HepG2 (cell line): ENCODE measurements around the gene TUBA4B. TPM values are rescaled to one million over a fixed set of nuclear protein-coding genes. Genes with fewer than 3 reads are reported as not detected.

Source experiments
- ATF7-NPFF ChIP-seq: sonication (generic); formaldehyde crosslinking; IDR thresholded peaks from 2 replicates; pipeline ENCODE4 v1.8.1; 2023; ENCODE audit warnings: mild to moderate bottlenecking, low read depth, missing genetic modification reagents, moderate library complexity
- FLYWCH1 ChIP-seq: sonication (generic); formaldehyde crosslinking; IDR thresholded peaks from 2 replicates; pipeline ENCODE4 v1.8.1; 2023; ENCODE audit warnings: mild to moderate bottlenecking, missing genetic modification reagents
- HNRNPUL1 ChIP-seq: fragments of 200-400 bp; formaldehyde crosslinking; IDR thresholded peaks from 2 replicates; pipeline ENCODE4 v1.6.1; 2017; ENCODE audit warnings: low read depth, mild to moderate bottlenecking, low read length, moderate library complexity
- KDM2A ChIP-seq: sonication (generic); formaldehyde crosslinking; IDR thresholded peaks from 2 replicates; pipeline ENCODE4 v1.4.0; 2020; ENCODE audit warnings: low read depth, missing genetic modification reagents, borderline replicate concordance
- PAF1 ChIP-seq: IDR thresholded peaks from 2 replicates; pipeline ENCODE4 v1.6.1; 2016; ENCODE audit warnings: missing genetic modification reagents, missing compliant biosample characterization
- SETDB1 ChIP-seq: sonication (generic); formaldehyde crosslinking; IDR thresholded peaks from 2 replicates; pipeline ENCODE4 v1.5.1; 2020; ENCODE audit warnings: missing genetic modification reagents, mild to moderate bottlenecking, borderline replicate concordance
- SIN3A ChIP-seq: IDR thresholded peaks from 2 replicates; pipeline ENCODE4 v1.6.1; 2011; ENCODE audit warnings: low read depth, mild to moderate bottlenecking, control low read depth, low read length, borderline replicate concordance
- ZMYM3 ChIP-seq: sonication (generic); formaldehyde crosslinking; IDR thresholded peaks from 2 replicates; pipeline ENCODE4 v1.5.1; 2020; ENCODE audit warnings: mild to moderate bottlenecking, missing genetic modification reagents
- ZNF20 ChIP-seq: sonication (generic); formaldehyde crosslinking; IDR thresholded peaks from 2 replicates; pipeline ENCODE4 v1.4.0; 2020; ENCODE audit warnings: mild to moderate bottlenecking, moderate library complexity, missing genetic modification reagents
- ZNF225 ChIP-seq: sonication (generic); formaldehyde crosslinking; IDR thresholded peaks from 2 replicates; pipeline ENCODE4 v1.4.0; 2020; ENCODE audit warnings: mild to moderate bottlenecking, missing genetic modification reagents
- ZNF230 ChIP-seq: sonication (generic); formaldehyde crosslinking; IDR thresholded peaks from 2 replicates; pipeline ENCODE4 v1.4.0; 2020; ENCODE audit warnings: mild to moderate bottlenecking, missing genetic modification reagents
- ZNF329 ChIP-seq: sonication (generic); formaldehyde crosslinking; IDR thresholded peaks from 2 replicates; pipeline ENCODE4 v1.9.0; 2021; ENCODE audit warnings: low read depth, mild to moderate bottlenecking, missing genetic modification reagents
- ZNF674 ChIP-seq: sonication (generic); formaldehyde crosslinking; IDR thresholded peaks from 2 replicates; pipeline ENCODE4 v1.5.0; 2020; ENCODE audit warnings: low read depth, mild to moderate bottlenecking, missing genetic modification reagents
- ZNF737 ChIP-seq: sonication (generic); formaldehyde crosslinking; IDR thresholded peaks from 2 replicates; pipeline ENCODE4 v1.5.0; 2020; ENCODE audit warnings: missing genetic modification reagents, mild to moderate bottlenecking, borderline replicate concordance
- ZSCAN21 ChIP-seq: sonication (generic); formaldehyde crosslinking; IDR thresholded peaks from 2 replicates; pipeline ENCODE4 v1.8.0; 2022; ENCODE audit warnings: mild to moderate bottlenecking, missing genetic modification reagents, moderate library complexity, borderline replicate concordance
- polyA plus RNA-seq, 8 experiments: library from polyadenylated mRNA; depleted of rRNA in 3 of 8; stranded (reverse) in 7 of 8; unstranded in 1 of 8; fragments of >200 nt; fragmentation: Illumina TruSeq in 4 of 8; extraction: Trizol in 4 of 8; gene quantifications; 2 replicates each; pipeline versions ENCODE4 v1.2.1 to v1.2.3, GENCODE V29; 2011 to 2016; ENCODE audit warnings: low read depth in 4 of 8, missing spikeins in 1 of 8, mixed read lengths in 1 of 8; ENCODE audit not compliant: insufficient read depth in 1 of 8
- total RNA-seq, 5 experiments: library from RNA; depleted of rRNA; stranded (reverse); fragments of >200 nt; fragmentation: Illumina TruSeq; extraction: Trizol; gene quantifications; 2 replicates each; pipeline ENCODE4 v1.2.3, GENCODE V29; 2016; ENCODE audit warnings: low read depth in 1 of 5
- TF ChIP-seq, protein P1 (sequence below): sonication (generic); formaldehyde crosslinking; IDR thresholded peaks from 2 replicates; pipeline ENCODE4 v1.4.0; 2020; ENCODE audit warnings: missing genetic modification reagents
- TF ChIP-seq, protein P2 (sequence below), 2 experiments: IDR thresholded peaks; 2 replicates each; pipeline ENCODE4 v1.6.1; 2011 to 2012; ENCODE audit warnings: low read length in 2 of 2, borderline replicate concordance in 1 of 2, low read depth in 1 of 2, mild to moderate bottlenecking in 1 of 2, moderate library complexity in 1 of 2
- TF ChIP-seq, protein P3 (sequence below): sonication (generic); formaldehyde crosslinking; IDR thresholded peaks from 2 replicates; pipeline ENCODE4 v1.5.0; 2020; ENCODE audit warnings: missing genetic modification reagents
- TF ChIP-seq, protein P4 (sequence below): fragments of 450-650 bp; IDR thresholded peaks from 2 replicates; pipeline ENCODE4 v1.6.1; 2016
- TF ChIP-seq, protein P5 (sequence below): sonication (generic); formaldehyde crosslinking; IDR thresholded peaks from 2 replicates; pipeline ENCODE4 v1.4.0; 2020; ENCODE audit warnings: mild to moderate bottlenecking, missing genetic modification reagents

Gene TUBA4B
- total and polyA plus RNA-seq, 2 of the 13 experiments (the other 11 are each of a cell fraction or from before 2014, with no cell fraction given): 0.18 to 0.22 TPM

DNA sequence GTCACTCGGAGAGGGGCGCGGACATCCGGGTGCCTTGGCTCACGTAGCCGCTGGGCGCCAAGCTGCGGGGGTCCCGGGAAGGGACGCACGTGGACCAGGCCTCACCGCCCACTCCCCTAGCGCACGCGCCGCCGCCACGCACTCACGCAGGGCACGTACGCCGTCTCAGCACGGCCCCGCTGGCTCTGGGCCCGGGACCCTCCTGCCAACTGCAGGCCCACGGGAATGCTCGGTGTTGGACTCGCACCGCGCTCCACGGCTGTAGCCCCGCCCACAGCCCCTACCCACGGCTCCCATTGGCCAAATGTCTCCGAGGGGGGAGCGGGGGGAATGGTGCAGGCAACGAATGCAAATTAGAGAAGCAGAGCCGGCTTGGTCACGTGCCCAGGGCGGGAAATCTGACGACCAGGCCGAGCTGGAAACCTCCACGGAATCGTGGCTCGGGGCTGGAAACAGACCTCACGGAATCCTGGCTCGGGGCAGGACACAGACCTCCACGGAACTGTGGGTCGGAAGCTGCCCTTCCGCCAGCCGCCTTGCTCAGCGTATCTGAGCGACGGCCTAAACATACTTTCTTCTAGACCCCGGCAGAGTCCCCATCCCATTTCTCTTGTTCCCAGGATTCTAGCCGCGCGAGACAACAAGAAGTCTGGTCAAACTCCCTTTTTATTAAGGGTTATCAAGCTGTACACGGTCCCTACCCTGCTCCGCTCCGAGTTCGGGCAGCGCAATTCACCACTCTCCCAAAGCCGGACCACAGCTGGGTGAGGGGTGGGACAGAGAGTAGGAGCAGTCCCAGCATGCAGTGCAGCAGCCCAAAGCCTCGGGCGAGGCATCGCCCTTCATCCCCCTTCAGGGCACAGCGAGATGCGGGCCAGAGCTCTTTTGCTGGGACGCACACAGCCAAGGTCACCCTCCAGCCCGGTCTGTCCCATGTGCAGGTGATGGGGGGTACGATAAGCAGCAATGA lies 34.0 kb upstream of the TUBA4B start, which contains the start of gene ABCB6 (continued):
- TF ChIP-seq, protein P1, sequence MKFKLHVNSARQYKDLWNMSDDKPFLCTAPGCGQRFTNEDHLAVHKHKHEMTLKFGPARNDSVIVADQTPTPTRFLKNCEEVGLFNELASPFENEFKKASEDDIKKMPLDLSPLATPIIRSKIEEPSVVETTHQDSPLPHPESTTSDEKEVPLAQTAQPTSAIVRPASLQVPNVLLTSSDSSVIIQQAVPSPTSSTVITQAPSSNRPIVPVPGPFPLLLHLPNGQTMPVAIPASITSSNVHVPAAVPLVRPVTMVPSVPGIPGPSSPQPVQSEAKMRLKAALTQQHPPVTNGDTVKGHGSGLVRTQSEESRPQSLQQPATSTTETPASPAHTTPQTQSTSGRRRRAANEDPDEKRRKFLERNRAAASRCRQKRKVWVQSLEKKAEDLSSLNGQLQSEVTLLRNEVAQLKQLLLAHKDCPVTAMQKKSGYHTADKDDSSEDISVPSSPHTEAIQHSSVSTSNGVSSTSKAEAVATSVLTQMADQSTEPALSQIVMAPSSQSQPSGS: no peak
- peak; percentile 93 for TF ChIP-seq PAF1 (CRISPR knock-in tag)
- no peak for TF ChIP-seq ZNF674 (CRISPR knock-in tag)
- TF ChIP-seq ZNF225: peak; percentile 86; the same call in 1 of the 2 replicates
- TF ChIP-seq ZNF20 (CRISPR knock-in tag): peak; percentile 97; the same call in 1 of the 2 replicates
- TF ChIP-seq, protein P2, sequence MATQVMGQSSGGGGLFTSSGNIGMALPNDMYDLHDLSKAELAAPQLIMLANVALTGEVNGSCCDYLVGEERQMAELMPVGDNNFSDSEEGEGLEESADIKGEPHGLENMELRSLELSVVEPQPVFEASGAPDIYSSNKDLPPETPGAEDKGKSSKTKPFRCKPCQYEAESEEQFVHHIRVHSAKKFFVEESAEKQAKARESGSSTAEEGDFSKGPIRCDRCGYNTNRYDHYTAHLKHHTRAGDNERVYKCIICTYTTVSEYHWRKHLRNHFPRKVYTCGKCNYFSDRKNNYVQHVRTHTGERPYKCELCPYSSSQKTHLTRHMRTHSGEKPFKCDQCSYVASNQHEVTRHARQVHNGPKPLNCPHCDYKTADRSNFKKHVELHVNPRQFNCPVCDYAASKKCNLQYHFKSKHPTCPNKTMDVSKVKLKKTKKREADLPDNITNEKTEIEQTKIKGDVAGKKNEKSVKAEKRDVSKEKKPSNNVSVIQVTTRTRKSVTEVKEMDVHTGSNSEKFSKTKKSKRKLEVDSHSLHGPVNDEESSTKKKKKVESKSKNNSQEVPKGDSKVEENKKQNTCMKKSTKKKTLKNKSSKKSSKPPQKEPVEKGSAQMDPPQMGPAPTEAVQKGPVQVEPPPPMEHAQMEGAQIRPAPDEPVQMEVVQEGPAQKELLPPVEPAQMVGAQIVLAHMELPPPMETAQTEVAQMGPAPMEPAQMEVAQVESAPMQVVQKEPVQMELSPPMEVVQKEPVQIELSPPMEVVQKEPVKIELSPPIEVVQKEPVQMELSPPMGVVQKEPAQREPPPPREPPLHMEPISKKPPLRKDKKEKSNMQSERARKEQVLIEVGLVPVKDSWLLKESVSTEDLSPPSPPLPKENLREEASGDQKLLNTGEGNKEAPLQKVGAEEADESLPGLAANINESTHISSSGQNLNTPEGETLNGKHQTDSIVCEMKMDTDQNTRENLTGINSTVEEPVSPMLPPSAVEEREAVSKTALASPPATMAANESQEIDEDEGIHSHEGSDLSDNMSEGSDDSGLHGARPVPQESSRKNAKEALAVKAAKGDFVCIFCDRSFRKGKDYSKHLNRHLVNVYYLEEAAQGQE (IDR thresholded peaks at IDR 0.05; ENCODE audit: borderline replicate concordance in 1 of 2, low read depth in 1 of 2, low read length in 2 of 2): no peak; a peak in 1 of 4 replicates
- no peak for TF ChIP-seq HNRNPUL1
- peak; percentile 99 for TF ChIP-seq ATF7-NPFF
- TF ChIP-seq, protein P3, sequence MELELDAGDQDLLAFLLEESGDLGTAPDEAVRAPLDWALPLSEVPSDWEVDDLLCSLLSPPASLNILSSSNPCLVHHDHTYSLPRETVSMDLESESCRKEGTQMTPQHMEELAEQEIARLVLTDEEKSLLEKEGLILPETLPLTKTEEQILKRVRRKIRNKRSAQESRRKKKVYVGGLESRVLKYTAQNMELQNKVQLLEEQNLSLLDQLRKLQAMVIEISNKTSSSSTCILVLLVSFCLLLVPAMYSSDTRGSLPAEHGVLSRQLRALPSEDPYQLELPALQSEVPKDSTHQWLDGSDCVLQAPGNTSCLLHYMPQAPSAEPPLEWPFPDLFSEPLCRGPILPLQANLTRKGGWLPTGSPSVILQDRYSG (CRISPR knock-in tag): no peak
- peak; percentile 91; the same call in 1 of the 2 replicates for TF ChIP-seq FLYWCH1 (CRISPR knock-in tag)
- peak; percentile 98 for TF ChIP-seq ZSCAN21 (CRISPR knock-in tag)
- TF ChIP-seq ZNF737 (CRISPR knock-in tag): no peak; the same call in 1 of the 2 replicates
- peak; percentile 100 for TF ChIP-seq KDM2A (CRISPR knock-in tag)
- no peak; the same call in 1 of the 2 replicates for TF ChIP-seq ZNF329
- TF ChIP-seq ZNF230 (CRISPR knock-in tag): peak; percentile 100
- TF ChIP-seq, protein P4, sequence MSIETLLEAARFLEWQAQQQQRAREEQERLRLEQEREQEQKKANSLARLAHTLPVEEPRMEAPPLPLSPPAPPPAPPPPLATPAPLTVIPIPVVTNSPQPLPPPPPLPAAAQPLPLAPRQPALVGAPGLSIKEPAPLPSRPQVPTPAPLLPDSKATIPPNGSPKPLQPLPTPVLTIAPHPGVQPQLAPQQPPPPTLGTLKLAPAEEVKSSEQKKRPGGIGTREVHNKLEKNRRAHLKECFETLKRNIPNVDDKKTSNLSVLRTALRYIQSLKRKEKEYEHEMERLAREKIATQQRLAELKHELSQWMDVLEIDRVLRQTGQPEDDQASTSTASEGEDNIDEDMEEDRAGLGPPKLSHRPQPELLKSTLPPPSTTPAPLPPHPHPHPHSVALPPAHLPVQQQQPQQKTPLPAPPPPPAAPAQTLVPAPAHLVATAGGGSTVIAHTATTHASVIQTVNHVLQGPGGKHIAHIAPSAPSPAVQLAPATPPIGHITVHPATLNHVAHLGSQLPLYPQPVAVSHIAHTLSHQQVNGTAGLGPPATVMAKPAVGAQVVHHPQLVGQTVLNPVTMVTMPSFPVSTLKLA: peak; percentile 67
- TF ChIP-seq SETDB1 (CRISPR knock-in tag): no peak
- TF ChIP-seq, protein P5, sequence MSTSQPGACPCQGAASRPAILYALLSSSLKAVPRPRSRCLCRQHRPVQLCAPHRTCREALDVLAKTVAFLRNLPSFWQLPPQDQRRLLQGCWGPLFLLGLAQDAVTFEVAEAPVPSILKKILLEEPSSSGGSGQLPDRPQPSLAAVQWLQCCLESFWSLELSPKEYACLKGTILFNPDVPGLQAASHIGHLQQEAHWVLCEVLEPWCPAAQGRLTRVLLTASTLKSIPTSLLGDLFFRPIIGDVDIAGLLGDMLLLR (CRISPR knock-in tag): peak; percentile 100
- peak; percentile 24; the same call in 1 of the 2 replicates for TF ChIP-seq ZMYM3
- peak; percentile 83; the same call in 1 of the 2 replicates for TF ChIP-seq SIN3A
